Measurements from ENCODE around the gene SMO. TPM values are rescaled to one million over a fixed set of nuclear protein-coding genes. Genes with fewer than 3 reads are reported as not detected.

Gene SMO
- total and polyA plus RNA-seq, 9 of the 15 experiments (the other 6 are each of a cell fraction or from before 2014, with no cell fraction given) = 0.05 to 0.13 (median 0.10) TPM; not detected in 5

DNA sequence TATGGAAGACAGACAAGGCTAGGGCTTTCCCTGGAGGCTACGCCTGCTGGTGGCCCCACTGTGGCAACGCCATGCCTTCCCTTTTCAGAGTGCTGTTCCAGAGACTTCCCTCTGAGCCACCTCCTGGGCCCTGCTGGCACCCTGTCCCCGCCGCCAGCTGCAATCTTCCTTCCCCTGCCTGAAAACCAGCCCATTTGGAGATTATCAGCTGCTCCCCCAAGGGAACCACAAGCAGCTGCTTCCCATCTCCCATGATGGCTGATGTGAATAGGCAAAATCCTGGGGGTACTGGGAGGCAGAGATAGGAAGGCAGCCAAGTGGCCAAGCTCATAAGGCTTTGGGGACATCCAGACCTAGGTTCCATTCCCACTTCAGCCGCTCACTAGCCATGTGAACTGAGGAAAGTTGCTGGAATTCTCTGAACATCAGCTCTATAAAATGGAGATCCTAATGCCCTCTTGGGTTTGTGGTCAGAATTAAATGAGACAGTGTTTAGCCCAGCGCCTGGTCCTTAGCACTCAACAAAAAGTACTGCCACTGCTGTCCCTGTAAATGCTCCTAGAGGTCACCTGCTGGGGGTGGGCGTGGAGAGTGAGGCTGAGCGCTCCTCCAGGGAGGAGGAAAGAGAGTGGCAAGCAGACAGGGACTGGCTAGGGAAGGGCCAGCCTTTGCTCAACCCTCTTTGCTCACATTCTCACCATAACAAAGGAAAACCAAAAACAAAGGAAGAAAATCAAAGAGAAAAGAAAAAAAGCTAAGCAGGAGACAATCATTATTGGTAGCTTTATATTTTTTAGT is 38.0 kb upstream of the SMO start (continued):
- TF ChIP-seq NR1H2 (CRISPR knock-in tag; IDR thresholded peaks at IDR 0.05) (no peak), FOXJ2 (tag; IDR thresholded peaks at IDR 0.05) (0 out of 2 replicates have a peak, but pooled peaks have one; percentile 53), KDM1A (IDR thresholded peaks at IDR 0.05) (peak; percentile 88 to 93), ETS2 (tag; IDR thresholded peaks at IDR 0.05; ENCODE audit: borderline replicate concordance, poor library complexity, severe bottlenecking) (no peak), TBL1XR1 (IDR thresholded peaks at IDR 0.05; ENCODE audit: low read length in 2 of 2) (no peak; a peak in 1 of 4 replicates), ZNF408 (CRISPR knock-in tag; IDR thresholded peaks at IDR 0.05; ENCODE audit: low read depth) (no peak), ZNF3 (CRISPR knock-in tag; IDR thresholded peaks at IDR 0.05) (no peak), CBFA2T3 (IDR thresholded peaks at IDR 0.05) (peak; percentile 99), TEAD4 (IDR thresholded peaks at IDR 0.05; ENCODE audit: low read length) (peak; percentile 98), TEAD4 (CRISPR knock-in tag; IDR thresholded peaks at IDR 0.05; ENCODE audit: borderline replicate concordance) (no peak), NFE2L1 (tag; IDR thresholded peaks at IDR 0.05; ENCODE audit: borderline replicate concordance, low read depth) (no peak)
- TF ChIP-seq, protein P1, sequence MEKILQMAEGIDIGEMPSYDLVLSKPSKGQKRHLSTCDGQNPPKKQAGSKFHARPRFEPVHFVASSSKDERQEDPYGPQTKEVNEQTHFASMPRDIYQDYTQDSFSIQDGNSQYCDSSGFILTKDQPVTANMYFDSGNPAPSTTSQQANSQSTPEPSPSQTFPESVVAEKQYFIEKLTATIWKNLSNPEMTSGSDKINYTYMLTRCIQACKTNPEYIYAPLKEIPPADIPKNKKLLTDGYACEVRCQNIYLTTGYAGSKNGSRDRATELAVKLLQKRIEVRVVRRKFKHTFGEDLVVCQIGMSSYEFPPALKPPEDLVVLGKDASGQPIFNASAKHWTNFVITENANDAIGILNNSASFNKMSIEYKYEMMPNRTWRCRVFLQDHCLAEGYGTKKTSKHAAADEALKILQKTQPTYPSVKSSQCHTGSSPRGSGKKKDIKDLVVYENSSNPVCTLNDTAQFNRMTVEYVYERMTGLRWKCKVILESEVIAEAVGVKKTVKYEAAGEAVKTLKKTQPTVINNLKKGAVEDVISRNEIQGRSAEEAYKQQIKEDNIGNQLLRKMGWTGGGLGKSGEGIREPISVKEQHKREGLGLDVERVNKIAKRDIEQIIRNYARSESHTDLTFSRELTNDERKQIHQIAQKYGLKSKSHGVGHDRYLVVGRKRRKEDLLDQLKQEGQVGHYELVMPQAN (IDR thresholded peaks at IDR 0.05; ENCODE audit: borderline replicate concordance) = no peak
- TF ChIP-seq, protein P2, sequence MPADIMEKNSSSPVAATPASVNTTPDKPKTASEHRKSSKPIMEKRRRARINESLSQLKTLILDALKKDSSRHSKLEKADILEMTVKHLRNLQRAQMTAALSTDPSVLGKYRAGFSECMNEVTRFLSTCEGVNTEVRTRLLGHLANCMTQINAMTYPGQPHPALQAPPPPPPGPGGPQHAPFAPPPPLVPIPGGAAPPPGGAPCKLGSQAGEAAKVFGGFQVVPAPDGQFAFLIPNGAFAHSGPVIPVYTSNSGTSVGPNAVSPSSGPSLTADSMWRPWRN (IDR thresholded peaks at IDR 0.05; ENCODE audit: low read depth) = peak; percentile 42; the same call in 1 of the 2 replicates
- TF ChIP-seq, protein P3, sequence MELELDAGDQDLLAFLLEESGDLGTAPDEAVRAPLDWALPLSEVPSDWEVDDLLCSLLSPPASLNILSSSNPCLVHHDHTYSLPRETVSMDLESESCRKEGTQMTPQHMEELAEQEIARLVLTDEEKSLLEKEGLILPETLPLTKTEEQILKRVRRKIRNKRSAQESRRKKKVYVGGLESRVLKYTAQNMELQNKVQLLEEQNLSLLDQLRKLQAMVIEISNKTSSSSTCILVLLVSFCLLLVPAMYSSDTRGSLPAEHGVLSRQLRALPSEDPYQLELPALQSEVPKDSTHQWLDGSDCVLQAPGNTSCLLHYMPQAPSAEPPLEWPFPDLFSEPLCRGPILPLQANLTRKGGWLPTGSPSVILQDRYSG (tag; conservative IDR thresholded peaks at IDR 0.05; ENCODE audit: low read depth) = peak; percentile 92
- TF ChIP-seq, protein P4, sequence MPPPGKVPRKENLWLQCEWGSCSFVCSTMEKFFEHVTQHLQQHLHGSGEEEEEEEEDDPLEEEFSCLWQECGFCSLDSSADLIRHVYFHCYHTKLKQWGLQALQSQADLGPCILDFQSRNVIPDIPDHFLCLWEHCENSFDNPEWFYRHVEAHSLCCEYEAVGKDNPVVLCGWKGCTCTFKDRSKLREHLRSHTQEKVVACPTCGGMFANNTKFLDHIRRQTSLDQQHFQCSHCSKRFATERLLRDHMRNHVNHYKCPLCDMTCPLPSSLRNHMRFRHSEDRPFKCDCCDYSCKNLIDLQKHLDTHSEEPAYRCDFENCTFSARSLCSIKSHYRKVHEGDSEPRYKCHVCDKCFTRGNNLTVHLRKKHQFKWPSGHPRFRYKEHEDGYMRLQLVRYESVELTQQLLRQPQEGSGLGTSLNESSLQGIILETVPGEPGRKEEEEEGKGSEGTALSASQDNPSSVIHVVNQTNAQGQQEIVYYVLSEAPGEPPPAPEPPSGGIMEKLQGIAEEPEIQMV (tag; conservative IDR thresholded peaks at IDR 0.05; ENCODE audit: low read depth) = 0 out of 2 replicates have a peak, but pooled peaks have one; percentile 53
- TF ChIP-seq, protein P5, sequence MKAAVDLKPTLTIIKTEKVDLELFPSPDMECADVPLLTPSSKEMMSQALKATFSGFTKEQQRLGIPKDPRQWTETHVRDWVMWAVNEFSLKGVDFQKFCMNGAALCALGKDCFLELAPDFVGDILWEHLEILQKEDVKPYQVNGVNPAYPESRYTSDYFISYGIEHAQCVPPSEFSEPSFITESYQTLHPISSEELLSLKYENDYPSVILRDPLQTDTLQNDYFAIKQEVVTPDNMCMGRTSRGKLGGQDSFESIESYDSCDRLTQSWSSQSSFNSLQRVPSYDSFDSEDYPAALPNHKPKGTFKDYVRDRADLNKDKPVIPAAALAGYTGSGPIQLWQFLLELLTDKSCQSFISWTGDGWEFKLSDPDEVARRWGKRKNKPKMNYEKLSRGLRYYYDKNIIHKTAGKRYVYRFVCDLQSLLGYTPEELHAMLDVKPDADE (conservative IDR thresholded peaks at IDR 0.05; ENCODE audit: control insufficient read depth, low read depth, low read length) = peak; percentile 75; the same call in 1 of the 2 replicates
- TF ChIP-seq, protein P6, sequence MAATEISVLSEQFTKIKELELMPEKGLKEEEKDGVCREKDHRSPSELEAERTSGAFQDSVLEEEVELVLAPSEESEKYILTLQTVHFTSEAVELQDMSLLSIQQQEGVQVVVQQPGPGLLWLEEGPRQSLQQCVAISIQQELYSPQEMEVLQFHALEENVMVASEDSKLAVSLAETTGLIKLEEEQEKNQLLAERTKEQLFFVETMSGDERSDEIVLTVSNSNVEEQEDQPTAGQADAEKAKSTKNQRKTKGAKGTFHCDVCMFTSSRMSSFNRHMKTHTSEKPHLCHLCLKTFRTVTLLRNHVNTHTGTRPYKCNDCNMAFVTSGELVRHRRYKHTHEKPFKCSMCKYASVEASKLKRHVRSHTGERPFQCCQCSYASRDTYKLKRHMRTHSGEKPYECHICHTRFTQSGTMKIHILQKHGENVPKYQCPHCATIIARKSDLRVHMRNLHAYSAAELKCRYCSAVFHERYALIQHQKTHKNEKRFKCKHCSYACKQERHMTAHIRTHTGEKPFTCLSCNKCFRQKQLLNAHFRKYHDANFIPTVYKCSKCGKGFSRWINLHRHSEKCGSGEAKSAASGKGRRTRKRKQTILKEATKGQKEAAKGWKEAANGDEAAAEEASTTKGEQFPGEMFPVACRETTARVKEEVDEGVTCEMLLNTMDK (IDR thresholded peaks at IDR 0.05; ENCODE audit: borderline replicate concordance, insufficient read depth, low read depth, low read length, poor library complexity, severe bottlenecking) = no peak

Data from K562 (cell line).